LNCaP clone FGC (cell line): ENCODE data around the gene MAGI2.

ENCODE experiments used
- DNase-seq: peaks from one replicate; pipeline ENCODE4 v3.0.0-alpha.2; 2011; ENCODE audit warnings: low read depth
- H3K4me3 ChIP-seq: 2 replicates; pipeline ENCODE4 v1.5.1; 2011; ENCODE audit warnings: mild to moderate bottlenecking, low read depth, low read length, control low read depth
- TF ChIP-seq, protein P1 (sequence below): IDR thresholded peaks from 2 replicates; pipeline ENCODE4 v1.5.1; 2012; ENCODE audit warnings: mild to moderate bottlenecking; ENCODE audit not compliant: control insufficient read depth, insufficient read depth; ENCODE audit errors: extremely low read depth

MAGI2 gene

DNA sequence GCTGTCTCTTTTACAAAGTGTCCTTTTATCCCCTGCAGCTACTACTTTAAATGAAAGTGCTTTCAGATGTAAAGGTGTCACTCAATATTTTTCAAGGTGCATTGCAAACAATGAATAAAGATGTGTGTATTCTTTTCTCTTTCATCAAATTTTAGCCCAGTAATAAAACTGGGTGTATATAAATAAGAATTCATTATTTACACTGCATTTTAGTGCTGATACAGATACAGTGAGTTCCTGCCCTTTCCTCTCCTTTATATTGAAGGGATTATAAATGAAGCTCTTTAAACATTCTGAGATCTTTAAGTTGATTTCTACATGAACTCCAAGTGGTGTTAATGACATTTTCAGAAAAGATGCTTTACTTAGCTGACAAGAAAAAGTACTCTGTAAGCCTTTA, 1137.4 kb downstream of the MAGI2 start:
- no peak overlapping the region for H3K4me3 ChIP-seq
- TF ChIP-seq, protein P1, sequence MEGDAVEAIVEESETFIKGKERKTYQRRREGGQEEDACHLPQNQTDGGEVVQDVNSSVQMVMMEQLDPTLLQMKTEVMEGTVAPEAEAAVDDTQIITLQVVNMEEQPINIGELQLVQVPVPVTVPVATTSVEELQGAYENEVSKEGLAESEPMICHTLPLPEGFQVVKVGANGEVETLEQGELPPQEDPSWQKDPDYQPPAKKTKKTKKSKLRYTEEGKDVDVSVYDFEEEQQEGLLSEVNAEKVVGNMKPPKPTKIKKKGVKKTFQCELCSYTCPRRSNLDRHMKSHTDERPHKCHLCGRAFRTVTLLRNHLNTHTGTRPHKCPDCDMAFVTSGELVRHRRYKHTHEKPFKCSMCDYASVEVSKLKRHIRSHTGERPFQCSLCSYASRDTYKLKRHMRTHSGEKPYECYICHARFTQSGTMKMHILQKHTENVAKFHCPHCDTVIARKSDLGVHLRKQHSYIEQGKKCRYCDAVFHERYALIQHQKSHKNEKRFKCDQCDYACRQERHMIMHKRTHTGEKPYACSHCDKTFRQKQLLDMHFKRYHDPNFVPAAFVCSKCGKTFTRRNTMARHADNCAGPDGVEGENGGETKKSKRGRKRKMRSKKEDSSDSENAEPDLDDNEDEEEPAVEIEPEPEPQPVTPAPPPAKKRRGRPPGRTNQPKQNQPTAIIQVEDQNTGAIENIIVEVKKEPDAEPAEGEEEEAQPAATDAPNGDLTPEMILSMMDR = no peak
- no peak for DNase-seq

DNA sequence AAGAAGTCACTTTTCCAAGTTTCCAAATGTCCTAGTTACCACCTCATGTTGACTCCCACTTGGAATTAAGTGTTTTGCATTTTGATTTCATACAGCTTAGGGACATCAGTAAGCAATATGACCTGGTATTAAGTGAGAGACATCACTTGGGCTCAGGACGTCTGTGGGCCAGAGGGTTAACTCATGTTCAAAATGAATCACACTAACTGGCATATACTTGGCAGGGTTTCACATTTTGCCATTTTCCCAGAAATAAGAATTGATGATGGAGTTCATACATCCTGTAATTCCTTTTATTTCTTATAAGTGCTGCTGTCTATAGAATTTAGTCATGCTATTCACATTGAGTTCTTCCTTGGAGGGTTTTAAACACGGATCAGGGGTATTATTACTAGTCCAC, 1138.3 kb downstream of the MAGI2 start:
- TF ChIP-seq, protein P1 = no peak
- no peak overlapping the region for H3K4me3 ChIP-seq
- DNase-seq = no peak

DNA sequence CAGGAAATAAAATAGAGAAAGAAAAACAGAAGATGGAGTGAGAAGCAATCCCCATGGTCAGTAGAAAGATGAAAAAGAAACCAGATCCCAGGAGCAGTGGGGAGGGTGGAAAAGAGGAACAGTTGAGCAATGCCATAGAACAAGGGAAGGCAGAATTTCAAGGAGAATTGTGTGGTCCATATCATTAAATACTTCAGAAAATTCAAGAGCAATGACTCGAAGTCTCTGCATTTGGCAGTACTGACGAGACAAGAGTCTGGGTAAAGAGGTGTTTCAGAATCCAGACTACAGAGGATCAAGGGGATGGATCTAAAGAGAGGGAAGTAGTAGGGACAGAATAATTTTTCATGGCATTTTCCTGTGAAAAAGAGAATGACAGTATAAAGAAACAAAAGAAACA, 1142.3 kb downstream of the MAGI2 start:
- TF ChIP-seq, protein P1 = no peak
- no peak overlapping the region for H3K4me3 ChIP-seq
- no peak for DNase-seq

DNA sequence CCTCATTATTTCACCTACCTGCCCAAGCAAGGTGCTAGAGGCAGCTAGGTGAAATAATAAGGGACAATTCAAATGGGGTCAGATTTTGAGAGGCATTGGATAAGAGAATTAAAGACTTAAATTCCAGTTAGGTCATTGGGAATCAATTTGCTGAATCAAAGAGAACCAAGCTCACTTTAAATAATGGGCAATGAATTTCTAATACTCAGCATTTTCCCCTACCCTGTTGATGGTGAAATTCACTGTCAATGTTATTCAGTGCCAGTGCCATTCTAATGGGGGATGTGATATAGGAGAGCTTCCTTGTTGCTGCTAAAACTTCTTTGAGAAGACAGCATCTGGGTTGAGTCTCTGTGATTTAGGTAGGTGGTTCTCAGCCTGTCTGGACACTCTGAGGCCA, 1145.6 kb downstream of the MAGI2 start:
- no peak overlapping the region for H3K4me3 ChIP-seq
- TF ChIP-seq, protein P1 = no peak
- DNase-seq = no peak

DNA sequence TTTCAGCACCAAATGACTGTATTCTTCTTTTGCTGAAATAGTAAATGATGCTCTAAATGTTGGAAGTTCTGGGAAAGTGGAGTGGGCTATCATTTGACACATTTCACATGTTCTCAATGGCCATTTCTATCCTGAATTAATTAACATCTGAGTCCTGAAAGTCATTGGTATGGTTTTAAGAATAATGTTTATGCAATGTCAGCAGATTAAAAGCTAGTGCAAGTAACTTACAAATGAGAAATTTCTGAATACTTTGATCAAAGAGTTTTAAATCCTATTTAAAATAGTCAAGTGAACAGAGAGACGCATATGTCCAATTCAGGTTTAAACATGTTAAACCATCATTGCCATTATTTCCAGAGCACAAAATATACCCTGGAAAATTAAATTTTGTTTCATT, 1146.8 kb downstream of the MAGI2 start:
- TF ChIP-seq, protein P1 = no peak
- no peak for DNase-seq
- H3K4me3 ChIP-seq = no peak overlapping the region

DNA sequence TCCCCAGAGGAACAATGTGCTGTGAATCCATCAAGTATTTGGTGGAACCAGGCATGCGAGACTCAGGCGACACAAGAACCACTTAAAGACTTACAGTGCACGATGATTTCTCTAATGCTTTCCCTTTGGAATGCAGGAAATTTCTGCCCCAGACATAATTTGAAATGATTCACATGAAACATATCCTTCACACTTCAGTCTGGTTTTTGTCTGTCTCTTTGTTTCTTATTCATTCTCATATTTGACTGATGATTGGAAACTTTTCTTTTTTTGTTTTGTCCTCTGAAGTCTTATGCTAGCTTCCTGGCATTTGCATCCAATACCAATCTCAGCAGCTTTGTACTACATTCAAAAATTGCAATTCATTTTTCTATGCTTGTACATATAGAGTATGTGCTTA, 1152.1 kb downstream of the MAGI2 start:
- TF ChIP-seq, protein P1 = no peak
- no peak overlapping the region for H3K4me3 ChIP-seq
- DNase-seq = no peak

DNA sequence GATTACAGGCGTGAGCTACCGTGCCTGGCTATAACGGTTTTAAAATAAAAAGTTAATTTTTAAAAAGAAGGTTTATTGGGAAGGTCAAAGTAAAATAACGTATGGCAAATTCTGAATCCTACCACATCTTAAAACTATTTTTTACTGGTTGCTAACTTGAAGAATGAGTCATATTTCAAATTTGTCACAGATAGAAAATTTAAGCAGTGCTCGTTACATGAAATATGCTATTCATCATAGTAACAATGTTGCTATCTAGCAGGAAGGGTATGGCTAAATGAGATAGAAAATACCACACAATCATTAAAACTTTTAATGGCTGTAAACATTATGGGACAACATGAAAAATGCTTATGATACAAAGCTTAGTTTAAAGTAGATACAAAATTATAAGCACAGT, 1154.4 kb downstream of the MAGI2 start:
- DNase-seq = no peak
- no peak overlapping the region for H3K4me3 ChIP-seq
- TF ChIP-seq, protein P1 = no peak
